ENCODE data around the gene MEGF11.

DNA sequence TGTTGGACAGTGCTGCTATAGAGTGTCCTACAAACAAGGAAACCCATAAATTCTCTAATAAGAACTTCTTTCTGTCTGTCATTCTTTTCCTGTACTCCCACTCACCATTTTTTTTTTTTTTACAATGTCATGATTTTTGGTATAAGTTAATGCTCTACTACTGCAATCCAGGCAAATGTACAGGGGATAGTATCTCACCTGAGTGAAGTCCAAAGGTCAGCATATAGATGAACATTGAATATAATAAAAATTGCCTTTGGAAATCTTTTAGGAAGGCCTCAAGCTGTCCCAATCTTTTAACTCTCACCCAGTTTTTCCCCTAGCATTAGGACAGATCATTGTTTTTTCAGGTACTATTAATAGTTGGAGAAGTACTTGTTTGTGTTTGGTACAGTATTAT, 405.6 kb downstream of the MEGF11 start:
- TF ChIP-seq, protein P1, sequence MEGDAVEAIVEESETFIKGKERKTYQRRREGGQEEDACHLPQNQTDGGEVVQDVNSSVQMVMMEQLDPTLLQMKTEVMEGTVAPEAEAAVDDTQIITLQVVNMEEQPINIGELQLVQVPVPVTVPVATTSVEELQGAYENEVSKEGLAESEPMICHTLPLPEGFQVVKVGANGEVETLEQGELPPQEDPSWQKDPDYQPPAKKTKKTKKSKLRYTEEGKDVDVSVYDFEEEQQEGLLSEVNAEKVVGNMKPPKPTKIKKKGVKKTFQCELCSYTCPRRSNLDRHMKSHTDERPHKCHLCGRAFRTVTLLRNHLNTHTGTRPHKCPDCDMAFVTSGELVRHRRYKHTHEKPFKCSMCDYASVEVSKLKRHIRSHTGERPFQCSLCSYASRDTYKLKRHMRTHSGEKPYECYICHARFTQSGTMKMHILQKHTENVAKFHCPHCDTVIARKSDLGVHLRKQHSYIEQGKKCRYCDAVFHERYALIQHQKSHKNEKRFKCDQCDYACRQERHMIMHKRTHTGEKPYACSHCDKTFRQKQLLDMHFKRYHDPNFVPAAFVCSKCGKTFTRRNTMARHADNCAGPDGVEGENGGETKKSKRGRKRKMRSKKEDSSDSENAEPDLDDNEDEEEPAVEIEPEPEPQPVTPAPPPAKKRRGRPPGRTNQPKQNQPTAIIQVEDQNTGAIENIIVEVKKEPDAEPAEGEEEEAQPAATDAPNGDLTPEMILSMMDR (IDR thresholded peaks at IDR 0.05 in 8 of 11, conservative IDR thresholded peaks at IDR 0.05 in 3 of 11): no peak
- TF ChIP-seq POLR2A (IDR thresholded peaks at IDR 0.05): no peak
- TF ChIP-seq POLR2AphosphoS5 (IDR thresholded peaks at IDR 0.05): no peak
